ENCODE data around the gene RNU1-4. TPM values are rescaled to one million over a fixed set of nuclear protein-coding genes. Genes with fewer than 3 reads are reported as not detected.
"Not testable (repeated sequence)": the region's sequence is repeated elsewhere in the genome, so short reads cannot be mapped to it uniquely, and the experiment has no call there.

Gene RNU1-4
- total and polyA plus RNA-seq, 4 experiments from 2014 or later, result 3,010 to 3,866 TPM; not detected in 2

DNA sequence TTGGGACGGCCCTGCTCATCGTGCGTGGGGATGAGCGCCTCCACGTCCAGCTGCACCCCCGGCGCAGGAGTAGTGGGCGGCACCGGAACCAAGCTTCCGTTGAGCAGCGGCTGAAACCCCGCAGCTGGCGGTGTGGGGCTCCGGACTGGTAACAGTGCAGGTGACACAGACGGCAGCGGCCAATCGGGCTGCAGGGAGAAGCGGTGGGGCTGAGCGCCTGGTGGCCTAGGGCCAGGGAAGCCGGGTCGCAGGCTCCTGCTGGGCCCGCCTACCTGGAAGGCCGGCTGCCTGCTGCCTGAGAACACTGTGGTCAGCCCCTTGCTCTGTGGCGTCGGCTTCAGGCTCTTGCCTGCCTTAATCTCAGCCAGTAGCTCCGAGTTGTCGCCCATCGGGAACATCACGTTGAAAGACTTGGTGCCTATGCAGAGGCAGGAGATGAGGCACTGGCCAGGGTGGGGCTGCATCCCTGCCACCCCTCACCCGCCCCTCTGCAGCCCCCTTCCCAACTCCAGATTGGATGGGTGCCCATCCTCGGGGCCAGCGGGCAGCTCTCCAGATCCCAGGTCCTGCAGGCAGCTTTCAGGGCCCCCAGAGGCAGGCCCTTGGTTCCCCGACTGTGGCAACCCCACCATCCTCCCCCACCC, 43.7 kb upstream of the RNU1-4 start:
- H3K4me3 Mint-ChIP-seq; H3K36me3 Mint-ChIP-seq; H3K4me3 ChIP-seq (ENCODE audit: low read length in 2 of 2); H3K27ac Mint-ChIP-seq; H3K9me3 ChIP-seq (ENCODE audit: control insufficient read depth in 1 of 2, low read length in 2 of 2); H3K27me3 Mint-ChIP-seq; intact Hi-C loops (cut with micrococcal nuclease); H3K27me3 ChIP-seq (ENCODE audit: insufficient read depth, low read length); H3K4me1 ChIP-seq (ENCODE audit: insufficient read depth, low read length); POLR2A ChIA-PET (ENCODE audit: partially characterized antibody); H3K27ac ChIP-seq (ENCODE audit: low read depth, low read length); DNase-seq; H3K36me3 ChIP-seq (ENCODE audit: insufficient read depth, low read length); H3K9me3 Mint-ChIP-seq; H3K4me1 Mint-ChIP-seq: not testable (repeated sequence)
- CTCF ChIA-PET (ENCODE audit: partially characterized antibody), result interaction anchor here (1.4 kb wide), 1 partner anchor 13 kb away, joined by 4 read pairs; no protein-coding TSS in a partner anchor

GRCh38 chr1:16697152-16697551, 43.2 kb upstream of the RNU1-4 start:
- H3K27me3 ChIP-seq (ENCODE audit: insufficient read depth, low read length); H3K36me3 Mint-ChIP-seq; H3K4me3 ChIP-seq (ENCODE audit: low read length in 2 of 2); H3K4me1 ChIP-seq (ENCODE audit: insufficient read depth, low read length); H3K9me3 ChIP-seq (ENCODE audit: control insufficient read depth in 1 of 2, low read length in 2 of 2); CTCF ChIA-PET (ENCODE audit: partially characterized antibody); POLR2A ChIA-PET (ENCODE audit: partially characterized antibody); intact Hi-C loops (cut with micrococcal nuclease); H3K27ac ChIP-seq (ENCODE audit: low read depth, low read length); H3K36me3 ChIP-seq (ENCODE audit: insufficient read depth, low read length); H3K27ac Mint-ChIP-seq; H3K4me1 Mint-ChIP-seq; H3K9me3 Mint-ChIP-seq; H3K4me3 Mint-ChIP-seq; DNase-seq; H3K27me3 Mint-ChIP-seq: not testable (repeated sequence)

GRCh38 chr1:16699440-16699839, 40.9 kb upstream of the RNU1-4 start:
- H3K4me1 ChIP-seq (ENCODE audit: insufficient read depth, low read length); H3K36me3 Mint-ChIP-seq; H3K27me3 ChIP-seq (ENCODE audit: insufficient read depth, low read length); intact Hi-C loops (cut with micrococcal nuclease); H3K36me3 ChIP-seq (ENCODE audit: insufficient read depth, low read length); H3K4me3 ChIP-seq (ENCODE audit: low read length in 2 of 2); H3K27ac Mint-ChIP-seq; H3K4me1 Mint-ChIP-seq; H3K27me3 Mint-ChIP-seq; H3K4me3 Mint-ChIP-seq; DNase-seq; H3K9me3 ChIP-seq (ENCODE audit: control insufficient read depth in 1 of 2, low read length in 2 of 2); H3K27ac ChIP-seq (ENCODE audit: low read depth, low read length); H3K9me3 Mint-ChIP-seq: not testable (repeated sequence)
- ChIA-PET POLR2A (ENCODE audit: partially characterized antibody) (interaction anchor here (1.4 kb wide), 1 partner anchor 8 kb away, joined by 3 read pairs; no protein-coding TSS in a partner anchor), CTCF (ENCODE audit: partially characterized antibody) (interaction anchor here (0.7 to 2.2 kb wide), 4 partner anchors 9 to 203 kb away, joined by 3 to 13 read pairs (median 3); no protein-coding TSS in a partner anchor)

- ChIA-PET POLR2A (ENCODE audit: partially characterized antibody) (interaction anchor here (2.3 kb wide), 1 partner anchor 204 kb away, joined by 7 read pairs; no protein-coding TSS in a partner anchor), CTCF (ENCODE audit: partially characterized antibody) (interaction anchor here (0.7 to 2.2 kb wide), 5 partner anchors 9 to 79 kb away, joined by 3 to 13 read pairs (median 4); no protein-coding TSS in a partner anchor)
- H3K27ac ChIP-seq (ENCODE audit: low read depth, low read length); H3K4me1 ChIP-seq (ENCODE audit: insufficient read depth, low read length); H3K9me3 Mint-ChIP-seq; H3K4me3 ChIP-seq (ENCODE audit: low read length in 2 of 2); H3K4me3 Mint-ChIP-seq; H3K36me3 ChIP-seq (ENCODE audit: insufficient read depth, low read length); DNase-seq; H3K36me3 Mint-ChIP-seq; H3K27ac Mint-ChIP-seq; H3K9me3 ChIP-seq (ENCODE audit: control insufficient read depth in 1 of 2, low read length in 2 of 2); H3K4me1 Mint-ChIP-seq; H3K27me3 ChIP-seq (ENCODE audit: insufficient read depth, low read length); H3K27me3 Mint-ChIP-seq; intact Hi-C loops (cut with micrococcal nuclease): not testable (repeated sequence)
These were observed 40.0 kb upstream of the RNU1-4 start for GRCh38 chr1:16700138-16700895.

- H3K36me3 ChIP-seq (ENCODE audit: insufficient read depth, low read length); H3K4me3 Mint-ChIP-seq; H3K4me1 Mint-ChIP-seq; H3K4me1 ChIP-seq (ENCODE audit: insufficient read depth, low read length); DNase-seq; H3K27ac Mint-ChIP-seq; H3K4me3 ChIP-seq (ENCODE audit: low read length in 2 of 2); H3K27me3 ChIP-seq (ENCODE audit: insufficient read depth, low read length); H3K36me3 Mint-ChIP-seq; H3K9me3 Mint-ChIP-seq; H3K27ac ChIP-seq (ENCODE audit: low read depth, low read length); intact Hi-C loops (cut with micrococcal nuclease); H3K9me3 ChIP-seq (ENCODE audit: control insufficient read depth in 1 of 2, low read length in 2 of 2); H3K27me3 Mint-ChIP-seq: not testable (repeated sequence)
- POLR2A ChIA-PET (ENCODE audit: partially characterized antibody), result interaction anchor here (0.7 to 2.3 kb wide), 2 partner anchors 57 to 204 kb away, joined by 3 to 7 read pairs; no protein-coding TSS in a partner anchor
- CTCF ChIA-PET (ENCODE audit: partially characterized antibody), result interaction anchor here (0.9 to 1.4 kb wide), 5 partner anchors 8 to 80 kb away, joined by 3 to 5 read pairs (median 4); no protein-coding TSS in a partner anchor
These were observed 39.1 kb upstream of the RNU1-4 start for GRCh38 chr1:16701189-16701588.

- CTCF ChIA-PET (ENCODE audit: partially characterized antibody), result interaction anchor here (1.4 to 1.7 kb wide), 2 partner anchors 8 to 77 kb away, joined by 5 read pairs; no protein-coding TSS in a partner anchor
- H3K27ac Mint-ChIP-seq; H3K9me3 ChIP-seq (ENCODE audit: control insufficient read depth in 1 of 2, low read length in 2 of 2); H3K4me1 ChIP-seq (ENCODE audit: insufficient read depth, low read length); H3K27ac ChIP-seq (ENCODE audit: low read depth, low read length); intact Hi-C loops (cut with micrococcal nuclease); DNase-seq; H3K9me3 Mint-ChIP-seq; H3K4me3 ChIP-seq (ENCODE audit: low read length in 2 of 2); H3K27me3 ChIP-seq (ENCODE audit: insufficient read depth, low read length); H3K36me3 Mint-ChIP-seq; H3K27me3 Mint-ChIP-seq; H3K4me1 Mint-ChIP-seq; H3K36me3 ChIP-seq (ENCODE audit: insufficient read depth, low read length): not testable (repeated sequence)
- H3K4me3 Mint-ChIP-seq, result peak overlapping the region in 1 of 8 donors; percentile 52
- POLR2A ChIA-PET (ENCODE audit: partially characterized antibody), result interaction anchor here (2.3 kb wide), 1 partner anchor 202 kb away, joined by 7 read pairs; no protein-coding TSS in a partner anchor
These were observed 38.0 kb upstream of the RNU1-4 start for GRCh38 chr1:16702280-16702679.

- H3K4me3 ChIP-seq (ENCODE audit: low read length in 2 of 2); H3K27me3 ChIP-seq (ENCODE audit: insufficient read depth, low read length); H3K9me3 ChIP-seq (ENCODE audit: control insufficient read depth in 1 of 2, low read length in 2 of 2); H3K27ac ChIP-seq (ENCODE audit: low read depth, low read length); H3K27me3 Mint-ChIP-seq; H3K27ac Mint-ChIP-seq; H3K36me3 Mint-ChIP-seq; H3K4me3 Mint-ChIP-seq; H3K4me1 ChIP-seq (ENCODE audit: insufficient read depth, low read length); H3K4me1 Mint-ChIP-seq; intact Hi-C loops (cut with micrococcal nuclease); POLR2A ChIA-PET (ENCODE audit: partially characterized antibody); H3K9me3 Mint-ChIP-seq; DNase-seq; H3K36me3 ChIP-seq (ENCODE audit: insufficient read depth, low read length): not testable (repeated sequence)
- CTCF ChIA-PET (ENCODE audit: partially characterized antibody), result interaction anchor here (1.5 to 1.7 kb wide), 3 partner anchors 20 to 93 kb away, joined by 3 to 5 read pairs (median 3); no protein-coding TSS in a partner anchor
These were observed 37.2 kb upstream of the RNU1-4 start for GRCh38 chr1:16703141-16703540.
